NT2/D1 (cell line): Measurements from ENCODE around the gene EPB42.

Source experiments
- DNase-seq: peaks from one replicate; pipeline ENCODE4 v3.0.0-alpha.2; 2011; ENCODE audit warnings: low read depth, low spot score
- H3K27me3 ChIP-seq: 2 replicates; pipeline ENCODE4 v1.6.0; 2011; ENCODE audit warnings: mild to moderate bottlenecking; ENCODE audit not compliant: insufficient read length, insufficient read depth
- H3K36me3 ChIP-seq: 2 replicates; pipeline ENCODE4 v1.6.1; 2011; ENCODE audit warnings: mild to moderate bottlenecking, low read length, mixed read lengths; ENCODE audit not compliant: insufficient read depth, insufficient read length
- H3K4me1 ChIP-seq: 2 replicates; pipeline ENCODE4 v1.5.1; 2011; ENCODE audit not compliant: insufficient read depth, insufficient read length
- H3K4me3 ChIP-seq: 2 replicates; pipeline ENCODE4 v1.5.1; 2011; ENCODE audit warnings: low read depth; ENCODE audit not compliant: insufficient read length
- H3K9ac ChIP-seq: 2 replicates; pipeline ENCODE4 v1.6.0; 2011; ENCODE audit warnings: low read depth; ENCODE audit not compliant: insufficient read length
- H3K9me3 ChIP-seq: 2 replicates; pipeline ENCODE4 v1.5.1; 2011; ENCODE audit warnings: mild to moderate bottlenecking, low read length; ENCODE audit not compliant: insufficient read depth
- SUZ12 ChIP-seq: IDR thresholded peaks from 2 replicates; pipeline ENCODE4 v1.6.1; 2011; ENCODE audit not compliant: insufficient read length, insufficient read depth; ENCODE audit errors: extremely low read depth
- YY1 ChIP-seq: IDR thresholded peaks from 2 replicates; pipeline ENCODE4 v1.6.1; 2011; ENCODE audit not compliant: insufficient read length, insufficient read depth
- ZNF274 ChIP-seq: IDR thresholded peaks from 2 replicates; pipeline ENCODE4 v1.6.1; 2011; ENCODE audit warnings: mild to moderate bottlenecking, low read depth, low read length

The EPB42 gene

GRCh38 chr15:43215961-43216360, 4.9 kb downstream of the EPB42 start:
- Histone ChIP-seq H3K4me1 (no peaks in the 10 kb centered on the region), H3K9ac (no peak overlapping the region), H3K4me3 (no peak overlapping the region), H3K9me3 (no peaks in the 10 kb centered on the region), H3K36me3 (no peaks in the 10 kb centered on the region), H3K27me3 (no peaks in the 10 kb centered on the region)
- TF ChIP-seq YY1: no peak
- no peak for TF ChIP-seq ZNF274
- TF ChIP-seq SUZ12: no peak
- DNase-seq: no peak

DNA sequence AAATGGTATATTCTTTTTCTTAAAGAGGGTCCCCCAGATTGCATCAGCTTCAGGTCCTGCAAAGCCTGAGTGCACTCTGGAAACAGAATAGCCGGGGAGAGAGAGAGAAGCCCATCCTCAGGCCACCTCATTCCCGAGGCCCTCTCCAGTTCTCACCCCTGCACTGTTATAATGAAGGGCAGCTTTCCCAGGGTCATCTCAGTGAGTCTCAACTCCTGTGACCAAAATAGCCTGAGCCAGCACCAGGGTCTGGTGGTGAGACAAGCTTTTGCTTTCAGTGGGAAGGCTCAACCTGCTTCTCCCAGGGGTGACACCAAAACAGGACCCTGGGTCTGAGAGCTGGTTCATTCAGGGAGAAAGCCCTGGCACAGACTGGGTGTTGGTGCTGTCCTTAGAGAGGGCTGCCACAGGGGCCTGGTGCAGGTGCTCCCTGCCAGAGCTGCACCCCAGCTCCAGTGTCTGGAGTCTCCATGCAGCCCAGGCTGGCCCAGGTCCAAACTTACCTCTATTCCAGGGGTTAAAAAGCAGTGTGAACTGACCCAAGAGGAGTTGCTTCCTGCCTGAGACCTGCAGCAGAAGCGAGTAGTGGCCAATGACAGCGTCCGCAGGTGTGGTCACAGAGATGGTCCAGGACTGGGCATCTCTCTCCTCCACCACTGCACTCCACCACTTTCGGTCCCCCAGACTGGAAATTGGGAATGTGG, 6.1 kb downstream of the EPB42 start:
- Histone ChIP-seq H3K9ac (no peak overlapping the region), H3K27me3 (no peaks in the 10 kb centered on the region), H3K9me3 (no peaks in the 10 kb centered on the region), H3K4me1 (no peaks in the 10 kb centered on the region), H3K4me3 (no peak overlapping the region), H3K36me3 (no peaks in the 10 kb centered on the region)
- no peak for DNase-seq
- TF ChIP-seq SUZ12 (no peak), YY1 (no peak), ZNF274 (no peak)

GRCh38 chr15:43214169-43214568, 6.6 kb downstream of the EPB42 start:
- H3K4me3 ChIP-seq: no peak overlapping the region
- H3K27me3 ChIP-seq: no peaks in the 10 kb centered on the region
- TF ChIP-seq SUZ12: no peak
- TF ChIP-seq YY1: no peak
- TF ChIP-seq ZNF274: no peak
- H3K9me3 ChIP-seq: no peaks in the 10 kb centered on the region
- no peak for DNase-seq
- no peaks in the 10 kb centered on the region for H3K36me3 ChIP-seq
- no peak overlapping the region for H3K9ac ChIP-seq
- H3K4me1 ChIP-seq: peaks cover 1% of the 10 kb centered on the region

DNA sequence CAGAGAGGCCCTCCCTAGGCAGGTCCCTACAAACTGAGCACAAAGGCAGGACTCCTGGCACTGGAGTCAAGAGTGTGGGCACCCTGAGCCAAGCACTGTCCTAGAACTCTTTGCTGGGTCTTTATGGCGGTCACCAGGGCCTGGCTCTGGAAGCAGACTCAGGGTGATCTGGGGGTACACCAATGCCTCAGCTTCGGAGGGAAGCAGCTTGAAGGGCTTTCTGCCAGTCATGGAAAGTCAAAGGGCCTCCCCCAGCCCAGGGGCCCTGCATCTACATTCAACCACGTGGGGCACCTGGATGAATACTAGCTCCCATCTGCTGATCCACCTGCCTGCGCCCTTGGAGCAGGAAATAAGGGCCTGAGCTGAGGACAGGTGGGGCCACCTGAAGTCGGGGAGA, 7.4 kb downstream of the EPB42 start:
- no peaks in the 10 kb centered on the region for H3K36me3 ChIP-seq
- TF ChIP-seq SUZ12 (no peak), ZNF274 (no peak), YY1 (no peak)
- H3K9me3 ChIP-seq: no peaks in the 10 kb centered on the region
- H3K27me3 ChIP-seq: no peaks in the 10 kb centered on the region
- DNase-seq: no peak
- H3K4me1 ChIP-seq: peaks cover 5% of the 10 kb centered on the region
- no peak overlapping the region for H3K9ac ChIP-seq
- no peak overlapping the region for H3K4me3 ChIP-seq

DNA sequence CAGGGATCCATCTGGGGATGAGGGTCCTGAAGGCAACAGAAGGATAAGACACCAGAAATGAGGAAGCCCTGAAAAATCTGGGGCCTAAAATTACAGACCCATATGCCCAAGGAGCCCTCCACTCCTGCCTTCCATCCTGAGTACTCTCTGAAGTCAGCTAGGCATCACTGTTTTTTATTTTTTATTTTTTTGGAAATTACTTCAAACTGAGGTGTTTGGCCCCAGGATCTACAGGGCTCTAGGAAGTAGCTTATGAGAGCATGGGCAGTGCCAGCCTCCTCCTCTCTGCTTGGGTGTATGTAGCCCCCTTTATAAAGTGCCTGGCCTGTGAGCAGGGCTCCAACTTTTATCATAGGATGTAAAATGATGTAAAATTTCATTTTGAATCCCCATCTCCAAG, 7.9 kb downstream of the EPB42 start:
- TF ChIP-seq ZNF274 (no peak), YY1 (no peak), SUZ12 (no peak)
- Histone ChIP-seq H3K36me3 (no peaks in the 10 kb centered on the region), H3K4me1 (peaks cover 8% of the 10 kb centered on the region), H3K9ac (no peak overlapping the region), H3K9me3 (no peaks in the 10 kb centered on the region), H3K4me3 (no peak overlapping the region), H3K27me3 (no peaks in the 10 kb centered on the region)
- no peak for DNase-seq

DNA sequence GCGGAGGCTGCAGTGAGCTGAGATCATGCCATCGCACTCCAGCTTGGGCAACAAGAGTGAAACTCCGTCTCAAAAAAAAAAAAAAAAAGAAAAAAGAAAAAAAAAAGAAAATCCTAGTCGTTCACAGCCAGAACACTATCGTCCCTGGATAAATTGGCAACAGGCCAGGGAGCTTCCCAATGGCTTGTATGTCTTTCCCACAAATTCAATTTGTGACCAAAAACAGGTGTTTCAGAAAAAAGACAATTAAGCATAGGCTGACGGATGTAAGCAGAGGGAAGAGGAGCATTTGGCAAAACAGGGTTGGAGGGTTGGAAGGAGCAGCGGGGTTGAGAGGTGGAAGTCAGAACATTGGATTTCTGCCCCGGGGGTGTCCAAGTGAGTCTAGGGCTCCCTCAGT, 8.5 kb downstream of the EPB42 start:
- Histone ChIP-seq H3K9ac (no peak overlapping the region), H3K9me3 (no peaks in the 10 kb centered on the region), H3K4me3 (no peak overlapping the region), H3K4me1 (peaks cover 8% of the 10 kb centered on the region), H3K36me3 (no peaks in the 10 kb centered on the region), H3K27me3 (no peaks in the 10 kb centered on the region)
- DNase-seq: no peak
- TF ChIP-seq SUZ12 (no peak), ZNF274 (no peak), YY1 (no peak)

DNA sequence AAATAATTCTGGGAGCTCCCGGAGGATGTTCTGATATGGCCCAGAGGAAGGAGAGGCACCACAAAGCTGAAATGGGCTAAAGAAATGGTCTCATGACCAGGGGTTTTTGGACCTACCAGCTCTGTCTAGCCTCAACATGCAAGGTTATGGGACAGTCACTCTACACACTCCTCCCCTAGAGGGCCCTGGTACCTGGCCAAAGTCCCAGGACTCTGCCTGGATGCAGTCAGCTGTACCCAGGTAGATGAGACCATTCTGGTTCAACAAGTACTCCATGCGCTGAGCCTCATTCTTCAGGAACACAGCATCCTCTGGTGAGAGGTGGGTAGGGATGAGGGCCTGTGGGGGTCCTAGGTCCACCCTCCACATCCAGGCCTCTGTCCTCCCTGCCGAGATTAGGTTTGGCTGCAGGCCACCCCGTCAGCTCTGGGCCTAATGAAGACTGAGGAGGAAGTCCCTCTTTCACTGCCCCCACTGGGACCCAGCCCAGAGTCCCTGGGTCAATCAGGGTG, 9.5 kb downstream of the EPB42 start:
- Histone ChIP-seq H3K4me3 (no peak overlapping the region), H3K36me3 (no peaks in the 10 kb centered on the region), H3K9me3 (no peaks in the 10 kb centered on the region), H3K27me3 (no peaks in the 10 kb centered on the region), H3K4me1 (peaks cover 8% of the 10 kb centered on the region), H3K9ac (no peak overlapping the region)
- TF ChIP-seq YY1 (no peak), SUZ12 (no peak), ZNF274 (no peak)
- no peak for DNase-seq
